NCI-H2196 treated with DMSO at 0.1 percent for 48 hours (cell line): Measurements from ENCODE around the gene LCE3B.
A peak's percentile ranks its signal among the peaks of the same experiment; 100 is the strongest.
"Not testable (repeated sequence)": the region's sequence is repeated elsewhere in the genome, so short reads cannot be mapped to it uniquely, and the experiment has no call there.

Experiments used
- DNase-seq: peaks from one replicate; lab custom pipeline; 2025; ENCODE audit not compliant: unreplicated experiment; lab: John Stamatoyannopoulos, UW

Gene LCE3B, protein sequence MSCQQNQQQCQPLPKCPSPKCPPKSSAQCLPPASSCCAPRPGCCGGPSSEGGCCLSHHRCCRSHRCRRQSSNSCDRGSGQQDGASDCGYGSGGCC

GRCh38 chr1:152613511-152613910 is at the start of gene LCE3B:
TSS of gene LCE3B (plus strand) at chr1:152613811. CDS start at chr1:152613811, 0 bp downstream.
- no peak for DNase-seq

- DNase-seq: no peak
Measured at GRCh38 chr1:152565115-152565514, 48.5 kb upstream of the LCE3B start.

- DNase-seq: no peak
Measured at GRCh38 chr1:152565535-152566215, 47.9 kb upstream of the LCE3B start.

DNA sequence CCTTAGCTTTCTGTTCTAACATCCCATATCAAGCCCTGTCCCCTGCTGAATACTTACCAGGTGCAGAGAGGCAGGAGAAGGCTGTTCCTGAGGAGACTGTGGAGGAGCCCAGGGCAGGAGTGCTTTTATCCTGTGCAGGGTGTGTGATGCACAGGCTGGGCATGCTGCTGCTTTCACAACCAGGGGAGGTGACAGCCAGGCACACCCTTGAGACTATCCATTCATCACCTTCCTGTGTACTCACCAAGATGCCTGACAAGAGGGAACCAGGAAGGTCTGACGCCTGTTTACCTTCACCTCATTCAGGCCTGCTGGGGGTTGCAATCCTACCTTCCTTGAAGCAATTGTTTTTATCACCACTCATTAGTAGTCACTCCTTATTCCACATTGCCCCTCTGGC is 46.9 kb upstream of the LCE3B start, which contains the start of gene LCE3E:
TSS of gene LCE3E (minus strand) at position 100 of the 400 bp plus-strand sequence. CDS start 572 bp downstream, outside the sequence.
- DNase-seq: no peak

GRCh38 chr1:152577168-152577567 is 36.4 kb upstream of the LCE3B start:
- no peak for DNase-seq

GRCh38 chr1:152579526-152579925 is 34.1 kb upstream of the LCE3B start:
- DNase-seq: not testable (repeated sequence)

DNA sequence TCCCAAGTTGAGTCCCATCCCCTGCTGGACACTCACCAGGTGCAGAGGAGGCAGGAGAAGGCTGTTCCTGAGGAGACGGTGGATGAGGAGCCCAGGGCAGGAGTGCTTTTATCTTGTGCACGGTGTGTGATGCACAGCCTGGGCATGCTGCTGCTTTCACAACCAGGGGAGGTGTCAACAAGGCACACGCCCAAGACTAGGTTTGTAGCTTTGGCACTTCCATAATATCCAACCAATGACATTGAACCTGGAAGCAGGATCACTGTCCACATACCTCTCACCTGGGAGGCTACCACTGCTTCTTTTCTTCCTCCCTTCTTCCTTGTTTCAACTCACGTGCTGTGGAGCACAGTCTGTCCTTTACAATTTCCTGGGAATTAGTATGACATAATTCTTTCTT is 33.2 kb upstream of the LCE3B start, which contains the start of gene LCE3D:
TSS of gene LCE3D (minus strand) at position 84 of the 400 bp plus-strand sequence. CDS start 580 bp downstream, outside the sequence.
- DNase-seq: no peak

DNA sequence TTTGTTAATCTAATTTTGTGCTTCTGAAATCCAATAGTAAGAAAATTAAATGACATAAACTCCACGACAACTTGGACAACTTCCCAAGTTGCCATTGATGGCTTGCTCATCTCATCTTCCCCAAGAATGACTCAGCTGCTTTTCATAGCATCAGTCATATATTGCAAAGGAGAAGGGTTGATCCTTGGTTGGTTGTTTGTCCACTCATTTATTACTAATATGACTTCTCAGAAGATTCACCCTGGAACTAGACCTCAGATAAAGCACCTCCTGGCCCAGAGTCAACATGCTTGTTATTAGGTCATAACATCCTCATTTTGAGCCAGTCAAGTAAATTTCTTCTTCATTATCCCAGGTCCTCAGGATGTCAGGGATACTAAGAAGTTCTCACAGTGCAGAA is 31.0 kb upstream of the LCE3B start:
- no peak for DNase-seq

GRCh38 chr1:152585586-152585985 is 28.0 kb upstream of the LCE3B start:
- no peak for DNase-seq

DNA sequence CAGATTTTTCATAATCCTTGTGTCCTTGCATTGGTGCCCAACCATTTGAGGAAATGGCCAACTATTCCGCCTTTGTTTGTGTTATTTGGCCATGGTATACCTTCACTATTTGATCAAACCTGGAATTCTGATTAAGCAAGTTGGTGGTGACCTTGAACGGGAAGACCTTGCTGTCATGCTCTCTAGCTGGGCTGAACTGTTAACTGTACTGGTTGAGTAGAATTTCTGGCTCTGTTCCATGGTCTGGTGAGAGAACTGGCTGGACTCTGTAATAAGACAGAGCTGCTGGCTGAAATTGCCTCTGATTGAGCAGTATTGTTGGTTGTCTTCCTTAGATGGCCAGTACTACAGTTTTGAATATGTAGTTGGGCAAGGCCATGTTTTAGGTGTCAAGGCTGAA is 16.6 kb upstream of the LCE3B start:
- no peak for DNase-seq

GRCh38 chr1:152599934-152600333 is 13.7 kb upstream of the LCE3B start, which contains the start of gene LCE3C:
TSS of gene LCE3C (plus strand) at chr1:152600234. CDS start at chr1:152600732, 498 bp downstream.
- no peak for DNase-seq

GRCh38 chr1:152621993-152622392 is 8.4 kb downstream of the LCE3B start:
- no peak for DNase-seq

GRCh38 chr1:152622803-152623202 is 9.2 kb downstream of the LCE3B start, which contains the start of gene LCE3A:
TSS of gene LCE3A (minus strand) at chr1:152623103. CDS start at chr1:152623103, 0 bp downstream.
- DNase-seq: no peak

- DNase-seq: no peak
Measured at GRCh38 chr1:152623203-152623844, 9.7 kb downstream of the LCE3B start.

- DNase-seq: no peak
Measured at GRCh38 chr1:152626744-152627143, 13.1 kb downstream of the LCE3B start.

- DNase-seq: no peak
Measured at GRCh38 chr1:152630596-152630995, 17.0 kb downstream of the LCE3B start.

GRCh38 chr1:152640351-152640750 is 26.7 kb downstream of the LCE3B start:
- DNase-seq: no peak

GRCh38 chr1:152643945-152644344 is 30.3 kb downstream of the LCE3B start:
- DNase-seq: no peak

DNA sequence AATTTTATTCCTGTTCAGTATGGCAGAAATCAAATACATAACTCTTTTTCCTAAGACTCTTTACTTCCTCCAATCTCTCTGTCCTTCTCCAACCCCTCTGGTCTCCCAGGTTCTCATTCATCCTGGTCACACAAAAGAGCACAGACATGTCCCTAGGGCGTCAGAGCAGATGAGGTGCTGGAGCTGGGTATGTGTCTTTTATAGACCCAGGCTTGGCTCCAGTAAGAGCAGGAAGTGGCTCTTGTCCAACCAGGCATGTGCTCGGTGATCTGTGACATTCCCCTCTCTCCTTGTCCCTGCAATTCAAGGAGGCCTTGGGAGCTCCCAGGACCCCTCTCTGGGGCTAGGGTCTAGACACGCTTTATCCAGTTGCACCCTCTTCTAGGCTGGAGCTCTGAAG is 31.5 kb downstream of the LCE3B start:
- DNase-seq: no peak

DNA sequence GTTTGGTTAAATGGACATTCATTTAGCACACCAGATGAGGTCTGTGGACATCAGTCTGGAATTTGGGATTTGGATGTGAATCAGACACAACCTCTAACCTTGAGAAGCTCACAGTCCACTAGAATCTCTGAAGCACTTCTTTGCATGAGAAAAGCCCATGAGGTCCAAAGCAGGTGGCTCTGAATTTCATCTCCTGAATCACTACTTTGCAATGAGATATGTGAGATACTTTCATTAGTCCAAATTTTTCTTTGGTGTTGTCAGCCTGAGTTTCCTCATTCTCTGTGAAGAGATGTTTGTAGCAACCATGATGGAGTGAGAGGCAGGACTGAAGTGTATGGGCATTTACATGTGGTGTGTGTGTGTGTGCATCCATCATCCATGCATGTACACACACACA is 33.0 kb downstream of the LCE3B start:
- DNase-seq: no peak

GRCh38 chr1:152654110-152654509 is 40.5 kb downstream of the LCE3B start:
- DNase-seq: peak; percentile 2

GRCh38 chr1:152656459-152656858 is 42.8 kb downstream of the LCE3B start:
- no peak for DNase-seq
